Superior temporal gyrus (tissue), 1 donor: ENCODE results near the gene NEAT1.

ENCODE experiments used
- DNase-seq: peaks from one replicate; pipeline ENCODE4 v3.0.0-alpha.2; 2016; ENCODE audit errors: extremely low spot score

NEAT1 gene

GRCh38 chr11:65433657-65434056 lies 11.1 kb downstream of the NEAT1 start:
- no peak for DNase-seq

- no peak for DNase-seq
Measured at GRCh38 chr11:65434057-65434666, 11.6 kb downstream of the NEAT1 start.

GRCh38 chr11:65434667-65435410 lies 12.2 kb downstream of the NEAT1 start:
- DNase-seq = no peak

- no peak for DNase-seq
Measured at GRCh38 chr11:65435411-65435931, 12.9 kb downstream of the NEAT1 start.

GRCh38 chr11:65435981-65436411 lies 13.4 kb downstream of the NEAT1 start:
- DNase-seq = no peak

GRCh38 chr11:65436412-65437032 lies 13.9 kb downstream of the NEAT1 start:
- DNase-seq = no peak

GRCh38 chr11:65437436-65438227 lies 15.0 kb downstream of the NEAT1 start:
- no peak for DNase-seq

- no peak for DNase-seq
Measured at GRCh38 chr11:65438257-65439151, 15.9 kb downstream of the NEAT1 start.

GRCh38 chr11:65439331-65440181 lies 17.0 kb downstream of the NEAT1 start:
- DNase-seq = peak; percentile 5

- no peak for DNase-seq
Measured at GRCh38 chr11:65440831-65441499, 18.4 kb downstream of the NEAT1 start.

- DNase-seq = no peak
Measured at GRCh38 chr11:65442842-65443331, 20.3 kb downstream of the NEAT1 start.

- DNase-seq = no peak
Measured at GRCh38 chr11:65444314-65445051, 21.9 kb downstream of the NEAT1 start.

- DNase-seq = no peak
Measured at GRCh38 chr11:65445101-65445603, 22.6 kb downstream of the NEAT1 start.

- DNase-seq = no peak
Measured at GRCh38 chr11:65445604-65446445, 23.2 kb downstream of the NEAT1 start.

- DNase-seq = no peak
Measured at GRCh38 chr11:65446446-65447277, 24.1 kb downstream of the NEAT1 start.

- no peak for DNase-seq
Measured at GRCh38 chr11:65448074-65448417, 25.4 kb downstream of the NEAT1 start.
